ENCODE results near the gene MEGF11.

GRCh38 chr15:66007663-66008262, 245.8 kb downstream of the MEGF11 start:
- no peak for TF ChIP-seq YY1 (IDR thresholded peaks at IDR 0.05; ENCODE audit: insufficient read depth, insufficient read length)
- TF ChIP-seq ZNF274 (IDR thresholded peaks at IDR 0.05; ENCODE audit: low read depth, low read length), result no peak
- TF ChIP-seq SUZ12 (IDR thresholded peaks at IDR 0.05; ENCODE audit: extremely low read depth, insufficient read depth, insufficient read length), result no peak
